NCI-H2081 treated with DMSO at 0.1 percent for 48 hours (cell line): ENCODE measurements around the gene IL1RAPL1.

Experiments used
- DNase-seq: peaks from one replicate; lab custom pipeline; 2025; lab: John Stamatoyannopoulos, UW

The IL1RAPL1 gene

DNA sequence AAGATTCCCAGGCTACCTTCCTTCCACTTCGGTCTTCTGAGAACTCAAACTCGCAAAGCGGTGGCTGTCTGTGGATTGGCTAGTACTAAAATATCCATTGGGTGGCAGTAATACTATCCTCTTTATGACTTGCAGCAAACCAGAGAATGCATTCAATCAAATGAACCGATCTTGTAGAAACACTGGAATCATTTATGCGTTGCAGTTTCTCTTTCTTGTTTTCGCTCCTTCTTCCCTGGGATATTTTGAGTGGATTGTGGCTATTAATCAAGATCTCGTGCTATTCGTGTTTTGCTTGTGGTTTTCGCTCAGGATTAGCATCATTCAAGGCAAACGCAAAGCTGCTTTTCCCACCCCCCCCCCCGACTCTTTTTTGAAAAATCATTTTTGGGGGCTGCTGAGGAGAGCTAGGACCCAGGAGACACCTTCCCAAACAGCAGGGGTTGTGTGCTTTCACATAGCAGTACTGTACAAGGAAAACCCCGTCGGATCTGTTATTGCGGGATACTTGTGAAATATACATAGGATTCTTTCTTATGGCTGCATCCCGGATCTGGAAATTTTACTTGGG is at the start of gene IL1RAPL1:
IL1RAPL1 (plus strand) TSS at position 466 of the 571 bp plus-strand sequence.
- DNase-seq = no peak

DNA sequence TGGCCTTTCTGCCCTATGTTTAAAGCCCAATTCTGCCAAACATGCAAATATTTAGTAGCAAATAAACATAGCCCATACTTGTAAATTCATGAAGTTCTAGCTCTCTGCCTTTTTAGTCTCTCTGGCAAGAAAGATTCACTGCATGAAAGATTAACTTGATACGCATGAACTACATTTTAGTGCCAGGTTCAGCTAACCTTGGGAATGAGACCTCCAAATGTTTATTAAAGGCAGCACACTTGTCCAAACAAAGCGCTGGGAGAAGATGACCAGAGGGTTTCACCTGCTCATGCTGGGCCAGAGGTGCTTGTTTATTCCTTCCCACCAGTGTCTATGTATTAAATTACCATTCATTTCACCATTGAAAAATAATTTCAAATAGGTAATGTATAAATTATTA is 44.5 kb upstream of the IL1RAPL1 start:
- DNase-seq = no peak

DNA sequence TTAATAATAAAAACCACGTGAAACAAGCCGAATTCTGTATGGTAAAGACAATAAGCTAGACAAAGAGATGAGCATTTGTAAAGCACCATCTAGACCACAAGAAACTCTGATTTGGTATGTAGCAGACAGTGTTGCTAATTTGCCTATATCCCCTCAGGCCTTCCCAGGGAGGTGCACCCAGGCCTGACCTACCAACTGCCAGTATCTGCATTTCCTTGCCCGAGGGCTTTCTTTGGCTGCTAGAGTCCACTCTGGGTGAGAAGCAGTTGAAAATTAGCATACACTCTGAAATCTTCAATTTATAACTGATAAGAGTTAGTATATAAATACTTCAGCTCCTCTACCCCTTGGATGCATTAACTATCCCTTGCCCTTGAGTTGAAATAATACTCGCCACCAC is 37.4 kb upstream of the IL1RAPL1 start:
- DNase-seq = no peak

DNA sequence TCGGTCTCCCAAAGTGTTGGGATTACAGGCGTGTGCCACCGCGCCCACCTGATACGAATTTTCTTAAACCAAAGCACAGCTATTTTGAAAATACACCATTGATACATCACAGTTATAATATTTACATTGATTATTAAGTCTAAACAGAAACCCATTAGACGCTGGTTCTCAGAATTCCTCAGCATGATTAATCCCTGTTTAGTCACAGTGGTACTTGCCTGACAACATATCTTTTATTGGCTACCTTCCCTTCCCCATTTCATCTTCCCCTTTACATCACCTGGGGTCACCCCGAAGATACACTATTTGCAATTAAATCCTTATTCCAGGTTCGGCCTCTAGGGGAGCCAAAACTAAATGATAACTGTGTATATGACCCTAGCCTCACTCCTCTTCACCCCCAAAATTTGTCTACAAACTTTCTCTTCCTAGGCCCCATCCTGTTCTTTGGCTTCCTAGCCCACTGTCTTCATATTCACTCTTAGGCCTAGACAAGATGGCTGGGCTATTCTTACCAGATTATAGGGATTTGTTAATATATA is 36.8 kb upstream of the IL1RAPL1 start:
- DNase-seq = no peak

DNA sequence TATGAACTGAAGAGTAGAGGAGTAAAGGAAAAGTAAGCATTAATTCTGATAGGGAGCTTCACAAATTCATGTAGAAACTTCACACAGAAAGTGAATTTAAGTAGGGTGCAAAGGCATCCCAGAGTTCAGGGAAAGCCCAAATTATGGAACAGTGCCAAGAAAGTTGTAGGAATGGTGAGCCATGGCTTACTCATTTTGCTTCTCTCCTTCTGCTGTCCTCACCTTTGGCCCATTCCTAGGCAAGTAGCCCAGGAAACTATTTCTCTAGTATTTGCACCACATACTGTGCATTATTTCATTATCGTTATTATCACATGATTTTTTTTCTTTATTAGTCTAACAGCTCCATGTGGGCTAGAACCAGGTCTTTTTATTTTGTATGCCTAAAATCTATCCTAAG is 34.9 kb upstream of the IL1RAPL1 start:
- no peak for DNase-seq

DNA sequence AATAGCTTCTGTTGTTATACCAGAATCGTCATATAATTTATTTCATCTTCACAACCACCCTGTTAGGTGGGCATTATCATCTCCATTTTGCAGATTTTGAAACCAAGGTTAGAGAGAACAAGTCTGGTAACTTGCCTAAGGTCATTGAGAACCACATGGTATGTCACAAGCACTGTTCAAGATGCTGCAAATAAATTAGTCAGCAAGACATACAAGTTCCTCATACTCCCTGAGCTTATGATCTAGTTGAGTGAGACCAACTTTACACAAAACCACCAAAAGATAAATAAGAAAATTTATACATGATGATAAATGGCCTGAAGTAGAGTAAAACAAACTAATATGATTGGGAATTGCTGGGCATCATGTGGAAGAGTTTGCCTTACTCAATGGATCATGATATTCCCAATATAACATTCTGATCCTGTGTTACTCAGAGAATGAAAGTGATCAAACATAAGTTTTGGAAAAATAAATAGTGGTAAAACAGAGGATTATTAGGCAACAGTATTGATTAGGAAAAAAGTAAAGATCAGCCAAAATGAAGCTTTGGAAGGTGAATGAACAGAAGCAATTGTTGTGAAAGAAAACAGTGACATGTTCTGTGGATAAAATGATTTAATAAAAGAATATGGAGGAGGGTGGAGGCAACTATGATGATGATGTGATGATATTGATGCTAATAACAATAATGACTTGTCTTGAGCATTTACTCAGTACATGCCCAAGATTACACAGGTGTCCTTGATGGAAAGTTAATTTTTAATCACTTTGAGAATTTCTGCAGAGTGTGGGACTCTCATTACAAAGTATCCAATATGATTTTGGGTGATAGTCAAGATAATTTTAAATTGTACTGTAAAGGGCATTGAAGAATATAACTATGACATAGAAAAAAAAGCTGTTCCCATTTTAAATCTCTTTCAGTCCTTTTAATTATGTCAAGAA is 34.1 kb upstream of the IL1RAPL1 start:
- DNase-seq = no peak

DNA sequence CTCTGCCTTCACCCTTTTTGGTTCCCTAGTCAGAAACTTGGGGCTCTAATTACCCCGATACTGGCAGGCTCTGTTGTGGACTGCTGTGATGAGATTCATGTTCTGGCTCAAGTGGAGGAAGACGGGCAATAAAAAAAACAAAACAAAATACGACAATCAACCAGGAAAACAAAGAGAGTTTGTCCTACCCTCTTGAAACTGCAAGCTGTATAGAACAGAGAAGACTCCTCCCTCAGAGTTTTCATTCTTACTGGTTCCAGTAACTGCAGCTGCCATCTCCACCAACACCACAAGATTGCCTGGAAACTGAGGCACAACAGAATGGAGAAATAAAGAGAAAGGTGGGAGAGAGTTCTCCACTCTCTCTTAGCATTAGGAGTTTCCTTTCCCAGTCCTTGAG is 11.1 kb upstream of the IL1RAPL1 start:
- DNase-seq = no peak

DNA sequence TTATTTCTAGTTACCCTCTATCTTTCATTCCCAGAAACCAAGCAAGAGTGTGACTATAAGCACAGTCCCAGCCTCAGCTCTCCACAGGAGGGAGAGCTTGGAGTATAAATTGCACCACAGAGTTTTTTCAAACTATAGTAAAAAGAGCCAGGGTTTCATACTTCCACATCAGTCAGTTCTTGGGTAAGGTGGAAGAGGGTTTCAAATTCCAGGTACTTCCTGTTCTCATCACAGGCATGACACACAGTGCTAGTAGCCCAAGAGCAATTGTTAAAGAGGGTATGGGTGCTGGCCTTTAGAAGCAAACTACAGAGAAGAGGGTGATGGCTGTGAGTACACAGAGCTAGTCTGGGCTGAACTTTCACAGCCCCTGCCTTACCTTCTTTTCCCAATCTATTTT is 5.7 kb upstream of the IL1RAPL1 start:
- no peak for DNase-seq

DNA sequence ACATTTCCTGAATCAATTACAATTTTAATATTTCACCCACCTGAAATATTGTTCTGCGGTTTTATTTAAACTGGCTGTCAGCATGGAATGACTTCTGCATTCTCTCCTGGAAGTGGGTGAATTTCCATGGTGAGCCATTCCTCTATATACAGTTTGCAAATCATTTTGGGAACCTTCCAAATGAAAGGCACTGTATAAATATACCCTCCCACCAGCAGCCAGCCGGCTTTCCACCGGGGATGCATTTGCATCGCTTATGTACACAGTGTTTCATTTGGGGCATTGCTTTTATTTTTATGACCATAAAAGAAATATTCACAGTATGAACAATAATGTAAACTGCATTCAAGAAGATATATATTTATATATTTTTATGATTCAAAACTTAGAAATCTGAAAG is 4.7 kb upstream of the IL1RAPL1 start:
- DNase-seq = peak; percentile 20

DNA sequence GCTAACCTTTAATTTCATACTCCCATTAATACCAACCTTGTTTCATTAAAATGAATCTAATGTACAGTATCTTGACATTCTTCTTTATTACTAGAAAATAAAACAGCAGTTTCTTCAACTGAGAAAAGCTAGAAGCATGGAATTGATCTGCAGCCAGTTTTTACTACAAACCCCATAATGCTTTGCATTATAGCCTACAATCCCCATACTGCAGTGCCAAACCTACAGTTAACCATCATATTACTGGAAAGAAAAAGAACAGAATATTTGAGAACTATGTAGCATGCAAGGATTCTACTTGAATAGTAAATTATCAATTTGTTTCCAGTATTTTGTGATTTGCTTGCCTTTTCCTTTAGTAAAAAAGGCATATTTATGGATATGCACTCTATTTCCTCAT is 3.2 kb upstream of the IL1RAPL1 start:
- no peak for DNase-seq

DNA sequence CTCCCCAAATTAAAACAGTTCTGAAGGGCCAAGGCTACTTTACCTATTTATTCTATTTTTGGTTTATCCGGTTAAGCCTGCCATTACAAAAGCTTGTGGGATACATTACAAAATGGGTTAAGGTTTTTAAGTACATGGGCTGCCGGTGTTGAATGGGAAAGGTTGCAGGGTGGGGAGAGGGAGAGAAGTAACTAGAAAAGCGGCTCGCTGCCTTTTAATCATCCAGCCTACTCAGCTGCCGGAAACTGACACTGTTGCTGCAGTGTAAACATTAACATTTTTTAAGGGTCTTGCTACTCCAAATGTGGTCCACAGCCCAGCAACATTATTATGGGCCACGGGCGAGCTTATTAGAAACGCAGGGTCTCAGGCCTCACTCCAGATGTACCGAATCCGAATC is 1.5 kb upstream of the IL1RAPL1 start:
- no peak for DNase-seq

DNA sequence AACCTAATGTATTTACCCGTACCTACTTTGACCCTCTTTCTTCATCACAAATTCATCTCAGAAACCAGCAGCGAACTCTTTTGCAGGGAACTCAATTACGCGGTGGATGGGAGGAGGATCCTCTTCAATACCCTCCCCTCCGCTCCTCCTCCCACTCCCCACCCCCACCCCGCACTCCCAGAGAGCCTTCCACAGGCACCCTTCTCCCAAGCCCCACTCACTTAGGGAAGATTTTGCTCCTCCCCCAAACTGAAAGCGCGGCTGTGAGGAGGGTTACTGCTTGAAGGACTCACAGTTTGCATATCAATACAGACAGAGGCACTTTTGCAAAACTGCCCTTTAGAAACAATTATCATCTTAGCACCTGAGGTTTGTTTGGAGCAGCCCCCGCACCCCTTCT is 960 bp upstream of the IL1RAPL1 start:
- no peak for DNase-seq

DNA sequence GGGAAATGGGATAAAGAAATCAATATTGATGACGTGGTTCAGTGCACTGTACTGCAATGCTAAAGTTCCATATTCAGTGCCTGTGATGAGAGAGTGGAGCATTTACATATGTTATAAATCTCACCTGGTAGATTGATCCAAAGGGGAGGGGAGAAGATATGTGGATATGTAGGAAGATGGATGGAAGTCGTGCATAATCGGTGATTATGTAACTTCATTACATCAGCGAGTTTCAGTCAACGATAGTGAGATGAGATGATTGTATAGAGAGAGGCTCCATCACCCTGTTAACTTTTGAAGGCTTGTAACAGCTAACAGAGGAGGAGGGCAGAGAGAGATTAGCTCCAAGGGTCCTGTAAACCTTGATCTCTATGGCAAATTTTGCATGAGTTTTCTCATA is 1.8 kb downstream of the IL1RAPL1 start:
- no peak for DNase-seq

DNA sequence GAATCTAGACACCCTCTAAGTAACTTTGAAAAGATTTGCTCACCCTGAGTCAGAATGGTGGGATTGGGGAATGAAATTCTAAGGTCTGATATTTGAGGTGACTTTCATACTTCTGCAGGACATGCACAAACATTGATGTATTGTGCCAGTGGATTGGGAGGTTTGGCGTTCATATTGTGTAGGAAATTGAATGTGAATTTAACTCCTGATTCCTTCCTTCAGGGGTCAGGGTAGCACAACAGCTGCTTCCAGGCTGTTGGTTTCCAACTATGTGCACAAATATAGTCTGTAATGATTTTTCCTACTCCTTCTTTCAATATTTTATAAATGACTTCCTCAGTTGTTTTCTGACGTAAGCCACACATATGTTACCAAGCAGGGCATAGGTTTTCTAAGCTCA is 3.1 kb downstream of the IL1RAPL1 start:
- DNase-seq = no peak

DNA sequence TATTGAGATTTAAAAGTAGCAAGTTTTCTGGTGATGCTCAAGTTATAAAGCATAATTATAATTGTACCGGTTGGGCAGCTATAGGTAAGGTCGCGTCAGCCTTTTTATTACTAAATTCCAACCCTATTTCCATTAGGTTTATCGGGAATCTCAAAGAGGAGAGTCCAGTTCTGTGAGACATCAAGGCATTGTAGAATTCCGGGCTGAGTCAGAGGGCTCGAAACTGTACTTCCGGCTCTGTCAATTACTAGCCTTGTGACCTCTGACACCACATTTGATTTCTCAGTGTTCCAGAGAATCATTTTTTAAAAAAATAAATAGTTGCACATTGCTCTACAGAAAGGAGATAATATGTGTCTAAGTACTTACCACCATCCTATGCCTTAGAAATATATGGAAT is 4.3 kb downstream of the IL1RAPL1 start:
- no peak for DNase-seq

DNA sequence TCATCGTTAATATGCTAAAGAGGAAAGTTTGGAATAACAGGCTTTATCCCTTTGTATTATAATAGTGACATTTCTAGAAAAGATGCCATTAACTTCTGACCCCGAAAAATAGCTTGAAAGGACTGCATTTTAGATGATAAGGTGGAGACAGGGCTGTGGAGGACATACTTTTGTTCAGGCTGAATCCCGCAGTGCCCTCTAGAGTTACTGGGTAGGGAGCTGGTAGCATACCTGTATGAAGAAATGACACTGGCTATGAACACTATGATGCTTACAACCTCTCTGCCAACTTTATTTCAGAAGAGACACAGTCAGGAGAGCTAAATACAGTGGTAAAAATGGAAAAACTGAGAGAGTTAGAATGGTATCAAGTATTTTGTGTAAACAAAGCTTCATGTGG is 8.1 kb downstream of the IL1RAPL1 start:
- peak; percentile 7 for DNase-seq

DNA sequence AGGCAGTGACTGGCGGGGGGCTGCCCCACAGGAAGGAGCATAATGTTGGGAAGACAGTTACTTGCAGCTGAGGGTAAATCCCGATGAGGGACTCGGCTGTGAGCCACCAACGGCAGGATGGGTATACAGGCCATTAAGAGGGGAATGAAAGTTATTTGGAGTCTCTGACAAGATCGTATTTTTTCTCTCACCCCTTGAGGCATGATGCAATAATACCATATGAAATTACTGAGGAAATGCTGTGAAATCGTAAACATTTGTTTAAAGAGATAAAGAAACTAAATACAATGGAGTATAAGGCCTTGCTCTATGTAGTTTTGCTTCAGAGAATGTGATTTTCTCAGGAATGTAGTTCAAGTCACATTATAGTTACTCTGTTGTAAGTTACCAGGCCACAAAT is 12.7 kb downstream of the IL1RAPL1 start:
- no peak for DNase-seq

DNA sequence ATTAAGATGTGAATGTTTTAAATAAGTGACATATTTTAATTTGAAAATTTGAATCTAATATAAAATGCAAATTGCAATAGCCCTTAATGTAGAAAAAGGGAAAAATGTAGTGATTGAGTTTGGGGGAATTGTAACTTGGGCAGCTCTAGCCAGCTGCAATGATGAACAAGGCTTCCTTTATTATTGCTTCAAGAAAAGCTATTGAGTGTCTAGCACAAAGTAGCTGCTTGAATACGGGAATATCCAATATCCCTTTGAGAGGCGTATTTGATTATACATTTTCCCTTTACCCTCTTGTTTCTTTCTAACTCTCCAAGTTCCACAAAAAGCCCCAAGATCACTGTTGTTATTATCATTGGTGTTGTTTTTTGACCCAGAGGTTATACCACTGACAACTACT is 21.8 kb downstream of the IL1RAPL1 start:
- DNase-seq = no peak

DNA sequence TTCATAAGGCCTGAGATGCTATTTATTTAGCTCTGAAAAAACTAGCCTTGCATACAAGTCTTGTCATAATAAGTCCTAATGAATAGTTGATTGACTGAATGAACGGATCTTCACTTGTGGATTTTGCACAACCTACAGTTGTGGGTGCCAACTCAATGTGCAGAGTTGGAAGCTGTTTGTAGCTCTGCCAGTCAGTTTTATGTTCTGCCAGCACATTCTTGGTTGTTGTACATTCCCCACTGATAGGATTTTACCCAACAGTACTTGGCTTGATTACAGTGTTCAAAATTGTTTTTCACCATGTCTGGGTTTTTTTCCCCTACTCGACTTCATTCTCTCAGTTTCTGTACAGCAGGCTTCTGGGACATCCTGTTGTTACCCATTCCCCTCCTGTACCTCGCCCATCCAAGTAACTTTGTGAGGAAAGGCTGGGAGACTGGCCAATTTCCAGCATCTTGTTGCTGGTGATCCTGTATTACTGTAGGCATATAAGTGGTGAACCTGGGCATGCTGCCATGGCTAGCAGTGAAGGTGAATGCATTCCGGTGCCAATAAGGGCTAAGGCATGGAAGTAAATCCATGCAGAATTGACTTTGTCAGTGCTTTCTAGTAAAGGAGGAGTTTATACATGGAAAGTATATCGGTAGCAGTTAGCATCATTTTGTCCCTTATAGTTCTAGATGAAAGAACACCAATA is 22.8 kb downstream of the IL1RAPL1 start:
- DNase-seq = no peak

DNA sequence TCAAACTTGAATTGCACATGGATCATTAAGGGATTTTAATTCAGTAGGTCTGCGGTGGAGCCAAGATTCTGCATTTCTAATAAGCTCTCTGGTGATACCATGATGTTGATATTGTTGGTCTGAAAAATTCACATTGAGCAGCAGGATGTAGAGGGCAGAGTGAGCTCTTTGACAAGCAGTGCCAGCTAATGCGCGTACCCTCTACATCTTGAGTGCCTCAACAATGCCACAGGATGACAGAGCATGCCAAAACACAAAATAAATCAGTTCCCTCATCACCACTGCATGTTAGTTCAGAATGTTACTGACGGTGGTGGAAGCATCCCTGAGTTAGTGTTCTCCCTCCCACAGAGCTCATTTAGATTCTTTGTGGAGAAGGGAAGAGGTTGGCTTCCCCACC is 23.5 kb downstream of the IL1RAPL1 start:
- DNase-seq = no peak

DNA sequence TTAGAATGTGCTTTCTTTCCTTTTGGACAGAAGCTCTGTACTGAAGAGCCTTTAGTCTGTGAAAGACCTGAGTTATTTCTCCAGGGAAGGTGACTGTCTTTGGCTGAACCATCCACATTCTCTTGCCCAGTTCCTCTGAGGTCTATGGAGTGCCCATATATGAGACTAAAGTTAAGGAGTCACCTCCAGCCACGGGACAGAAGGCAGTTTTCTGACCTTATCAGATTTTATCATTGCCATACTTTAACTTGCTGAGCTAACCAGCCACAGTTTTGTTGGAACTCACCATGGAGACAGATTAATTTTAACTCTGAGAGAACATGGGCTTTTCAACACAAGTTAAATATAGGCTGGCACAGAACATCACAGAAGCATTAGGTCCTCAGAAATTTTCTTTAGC is 26.3 kb downstream of the IL1RAPL1 start:
- no peak for DNase-seq

DNA sequence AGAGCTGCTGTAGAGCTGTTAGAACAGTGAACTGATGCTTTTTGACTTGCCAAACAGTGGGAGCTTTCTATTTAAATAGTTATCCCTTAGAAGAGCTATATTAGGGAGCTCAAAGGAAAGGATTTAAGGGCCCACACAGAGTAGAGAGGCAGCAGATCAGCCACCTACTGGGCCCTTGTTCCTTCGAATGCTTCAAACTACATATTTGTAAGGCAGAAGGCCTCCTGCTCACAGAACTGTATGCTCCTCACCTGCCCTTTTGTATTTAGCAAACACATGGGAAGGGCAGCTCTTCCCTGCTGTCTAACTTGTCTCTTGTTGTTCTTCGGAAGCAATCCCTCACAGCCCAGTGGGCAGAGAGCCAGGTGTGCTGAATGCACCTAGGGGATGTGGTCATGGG is 38.0 kb downstream of the IL1RAPL1 start:
- no peak for DNase-seq

DNA sequence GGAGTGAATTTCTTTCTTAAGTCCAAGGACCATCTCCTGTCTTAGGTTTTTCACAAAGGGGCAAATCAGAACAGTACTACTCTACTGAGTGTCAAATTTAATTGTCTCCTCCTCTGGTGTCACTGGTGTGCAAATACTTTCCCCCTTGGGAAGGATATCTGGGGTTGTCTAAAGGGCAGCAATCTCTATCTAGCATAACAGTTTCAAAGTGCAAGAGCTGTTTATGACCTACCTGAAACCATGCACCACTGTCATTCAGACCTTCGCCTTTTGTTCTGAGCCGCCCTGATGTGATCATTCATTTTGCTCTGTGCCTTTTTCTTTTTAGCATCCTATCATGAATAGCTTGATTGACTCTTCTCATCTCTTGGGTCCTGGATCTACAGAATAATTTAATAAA is 39.3 kb downstream of the IL1RAPL1 start:
- no peak for DNase-seq
